Superior temporal gyrus (tissue), 1 donor: ENCODE data around the gene MYO18B.

Experiments used
- DNase-seq: peaks from one replicate; pipeline ENCODE4 v3.0.0-alpha.2; 2016; ENCODE audit errors: extremely low spot score

MYO18B gene

GRCh38 chr22:25990940-25991339 lies 249.0 kb downstream of the MYO18B start:
- no peak for DNase-seq

- DNase-seq = no peak
These were observed 250.3 kb downstream of the MYO18B start for GRCh38 chr22:25992331-25992730.

GRCh38 chr22:25996669-25997068 lies 254.7 kb downstream of the MYO18B start:
- DNase-seq = no peak

GRCh38 chr22:25997886-25998775 lies 256.1 kb downstream of the MYO18B start:
- DNase-seq = no peak

GRCh38 chr22:26002456-26002855 lies 260.5 kb downstream of the MYO18B start:
- no peak for DNase-seq

GRCh38 chr22:26004477-26004876 lies 262.5 kb downstream of the MYO18B start:
- DNase-seq = no peak

- no peak for DNase-seq
These were observed 266.6 kb downstream of the MYO18B start for GRCh38 chr22:26008587-26008986.

GRCh38 chr22:26016916-26017315 lies 274.9 kb downstream of the MYO18B start:
- DNase-seq = no peak

GRCh38 chr22:26017932-26018331 lies 275.9 kb downstream of the MYO18B start:
- DNase-seq = no peak

GRCh38 chr22:26019596-26019995 lies 277.6 kb downstream of the MYO18B start:
- DNase-seq = no peak

- no peak for DNase-seq
These were observed 279.5 kb downstream of the MYO18B start for GRCh38 chr22:26021516-26021915.

- DNase-seq = no peak
These were observed 281.3 kb downstream of the MYO18B start for GRCh38 chr22:26023104-26023775.

- DNase-seq = peak; percentile 29
These were observed 283.6 kb downstream of the MYO18B start for GRCh38 chr22:26025626-26026025.

- no peak for DNase-seq
These were observed 285.4 kb downstream of the MYO18B start for GRCh38 chr22:26027341-26027740.

GRCh38 chr22:26031641-26032040 lies 289.7 kb downstream of the MYO18B start:
- no peak for DNase-seq

GRCh38 chr22:26033071-26033470 lies 291.1 kb downstream of the MYO18B start:
- DNase-seq = no peak

GRCh38 chr22:26033586-26033985 lies 291.6 kb downstream of the MYO18B start:
- DNase-seq = no peak

GRCh38 chr22:26035523-26035922 lies 293.5 kb downstream of the MYO18B start:
- DNase-seq = no peak

GRCh38 chr22:26038365-26038764 lies 296.4 kb downstream of the MYO18B start:
- no peak for DNase-seq

GRCh38 chr22:26041931-26042330 lies 299.9 kb downstream of the MYO18B start:
- DNase-seq = no peak

GRCh38 chr22:26043031-26043430 lies 301.0 kb downstream of the MYO18B start:
- DNase-seq = no peak

- no peak for DNase-seq
These were observed 303.1 kb downstream of the MYO18B start for GRCh38 chr22:26045051-26045450.

GRCh38 chr22:26045860-26046259 lies 303.9 kb downstream of the MYO18B start:
- DNase-seq = no peak
